HG03108 (cell line): ENCODE measurements around the gene MZF1.
"Not testable (repeated sequence)": the region's sequence is repeated elsewhere in the genome, so short reads cannot be mapped to it uniquely, and the experiment has no call there.

Experiments
- ATAC-seq: cut with Tn5 transposase; IDR thresholded peaks from one replicate; pipeline ENCODE4 v1.9.1; 2021; ENCODE audit warnings: moderate library complexity; ENCODE audit not compliant: unreplicated experiment

Gene MZF1

DNA sequence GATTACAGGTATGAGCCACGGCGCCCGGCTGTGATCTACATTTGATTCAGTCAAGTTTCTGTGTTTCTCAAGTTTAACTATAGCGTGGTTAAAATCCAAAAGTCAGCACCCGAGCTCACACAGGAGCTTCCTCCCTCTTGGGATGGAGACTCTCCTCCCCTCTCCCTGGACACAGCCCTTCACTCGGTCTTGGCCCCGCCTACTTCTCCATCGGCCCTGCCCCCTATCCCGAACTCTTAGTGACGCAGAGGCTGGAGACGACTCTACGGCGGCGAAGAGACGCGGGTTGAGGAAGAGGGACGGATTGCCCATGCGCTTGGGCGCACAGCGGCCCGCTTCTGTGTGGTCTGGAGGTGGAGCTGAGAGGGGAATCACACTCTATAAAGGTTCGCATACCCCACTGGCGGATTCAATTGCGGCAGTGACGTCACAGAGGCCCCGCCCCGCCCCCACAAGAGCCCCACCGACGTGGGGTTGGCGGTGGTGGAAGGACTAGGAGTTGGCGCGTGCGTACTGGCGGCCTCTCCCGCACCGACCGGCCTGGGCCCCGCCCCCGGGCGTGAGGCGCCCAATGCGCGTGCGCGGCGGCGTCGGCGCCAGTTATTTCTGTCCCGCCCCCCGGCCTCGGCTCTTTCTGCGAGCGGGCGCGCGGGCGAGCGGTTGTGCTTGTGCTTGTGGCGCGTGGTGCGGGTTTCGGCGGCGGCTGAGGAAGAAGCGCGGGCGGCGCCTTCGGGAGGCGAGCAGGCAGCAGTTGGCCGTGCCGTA is 29.1 kb downstream of the MZF1 start, which contains the start of gene TRIM28:
TRIM28 (plus strand) TSS at position 239 of the 765 bp plus-strand sequence. CDS start 694 bp downstream, outside the sequence.
- peak; percentile 82 for ATAC-seq

DNA sequence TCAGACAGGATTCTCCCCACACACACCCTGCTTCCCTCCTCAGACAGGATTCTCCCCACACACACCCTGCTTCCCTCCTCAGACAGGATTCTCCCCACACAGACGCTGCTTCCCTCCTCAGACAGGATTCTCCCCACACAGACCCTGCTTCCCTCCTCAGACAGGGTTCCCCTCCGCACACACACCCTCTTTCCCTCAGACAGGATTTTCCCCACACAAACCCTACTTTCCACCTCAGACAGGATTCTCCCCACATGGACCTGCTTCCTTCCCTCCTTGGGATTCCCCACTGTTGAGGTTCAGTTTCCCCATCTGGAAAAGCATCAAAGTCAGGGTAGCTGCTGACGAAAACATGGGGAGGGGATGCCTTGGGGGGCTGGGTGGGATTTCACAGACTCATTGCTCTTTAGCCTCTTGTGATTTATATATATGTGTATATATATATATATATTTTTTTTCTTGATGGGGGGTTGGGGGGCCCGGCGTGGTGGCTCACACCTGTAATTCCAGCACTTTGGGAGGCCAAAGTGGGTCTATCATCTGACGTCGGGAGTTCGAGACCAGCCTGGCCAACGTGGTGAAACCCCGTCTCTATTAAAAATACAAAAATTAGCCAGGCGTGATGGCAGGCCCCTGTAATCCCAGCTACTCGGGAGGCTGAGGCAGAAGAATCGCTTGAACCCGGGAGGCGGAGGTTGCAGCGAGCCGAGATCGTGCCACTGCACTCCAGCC is 30.3 kb downstream of the MZF1 start:
- not testable (repeated sequence) for ATAC-seq

DNA sequence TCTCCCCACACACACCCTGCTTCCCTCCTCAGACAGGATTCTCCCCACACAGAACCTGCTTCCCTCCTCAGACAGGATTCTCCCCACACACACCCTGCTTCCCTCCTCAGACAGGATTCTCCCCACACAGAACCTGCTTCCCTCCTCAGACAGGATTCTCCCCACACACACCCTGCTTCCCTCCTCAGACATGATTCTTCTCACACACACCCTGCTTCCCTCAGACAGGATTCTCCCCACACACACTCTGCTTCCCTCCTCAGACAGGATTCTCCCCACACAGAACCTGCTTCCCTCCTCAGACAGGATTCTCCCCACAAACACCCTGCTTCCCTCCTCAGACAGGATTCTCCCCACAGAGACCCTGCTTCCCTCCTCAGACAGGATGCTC is 34.0 kb downstream of the MZF1 start:
- ATAC-seq: not testable (repeated sequence)

DNA sequence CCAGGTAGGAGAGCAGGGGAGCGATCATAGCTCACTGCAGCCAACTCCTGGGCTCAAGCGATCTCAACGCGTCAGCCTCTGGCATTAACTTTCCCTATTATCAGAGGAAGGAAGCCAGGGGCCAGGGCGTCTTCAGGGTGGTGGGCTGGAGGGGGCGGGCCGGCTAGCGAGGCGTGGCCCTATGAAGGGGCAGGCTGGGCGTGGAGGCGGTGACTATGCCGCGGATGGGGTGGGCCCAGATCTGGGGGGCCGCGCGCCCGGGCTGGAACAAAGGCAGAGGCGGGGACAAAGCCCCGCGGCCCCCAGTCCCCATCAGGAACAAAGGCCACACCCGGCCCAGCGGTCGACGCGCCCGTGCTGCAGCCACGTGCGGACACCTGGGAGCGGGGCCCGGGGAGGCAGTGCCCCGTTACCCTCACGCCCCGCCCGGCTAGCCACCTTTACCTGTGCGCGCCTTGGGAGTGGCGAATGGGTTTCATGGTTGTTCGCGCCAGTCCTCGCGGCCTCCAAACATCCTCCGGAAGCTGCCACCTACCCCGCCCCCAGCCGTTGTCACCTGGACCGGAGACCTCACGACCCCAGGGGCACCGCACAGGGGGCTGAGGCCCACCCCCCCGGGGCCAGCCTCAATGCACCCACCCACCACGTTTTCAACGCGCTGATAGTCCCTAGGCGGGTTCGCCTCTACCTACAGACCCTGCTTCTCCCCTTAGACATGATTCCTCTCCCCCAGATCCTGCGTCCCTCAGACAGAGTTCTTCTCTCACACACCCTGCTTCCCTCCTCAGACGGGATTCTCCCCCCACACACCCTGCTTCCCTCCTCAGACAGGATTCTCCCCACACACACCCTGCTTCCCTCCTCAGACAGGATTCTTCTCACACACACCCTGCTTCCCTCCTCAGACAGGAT is 34.6 kb downstream of the MZF1 start:
- no peak for ATAC-seq

GRCh38 chr19:58536852-58537798 is 36.0 kb downstream of the MZF1 start:
- ATAC-seq: no peak

DNA sequence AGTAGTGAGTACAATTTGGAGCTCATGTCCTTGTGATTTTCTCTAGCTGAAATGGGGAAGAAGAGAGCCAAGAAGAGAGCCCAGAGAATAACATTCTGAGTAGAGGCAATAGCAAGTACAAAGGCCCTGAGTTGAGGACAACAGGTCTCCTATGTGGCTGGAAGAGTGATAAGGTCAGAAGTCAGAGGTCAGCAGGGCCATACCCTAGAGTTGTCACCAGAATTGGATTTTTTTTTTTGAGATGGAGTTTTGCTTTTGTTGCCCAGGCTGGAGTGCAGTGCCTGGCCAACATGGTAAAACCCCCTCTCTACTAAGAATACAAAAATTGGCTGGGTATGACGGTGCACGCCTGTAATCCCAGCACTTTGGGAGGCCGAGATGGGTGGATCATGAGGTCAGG is 37.3 kb downstream of the MZF1 start:
- ATAC-seq: no peak

GRCh38 chr19:58531034-58531840 is 41.9 kb downstream of the MZF1 start:
- no peak for ATAC-seq

GRCh38 chr19:58529405-58529804 is 43.7 kb downstream of the MZF1 start:
- ATAC-seq: no peak

GRCh38 chr19:58522709-58523108 is 50.4 kb downstream of the MZF1 start:
- ATAC-seq: no peak

DNA sequence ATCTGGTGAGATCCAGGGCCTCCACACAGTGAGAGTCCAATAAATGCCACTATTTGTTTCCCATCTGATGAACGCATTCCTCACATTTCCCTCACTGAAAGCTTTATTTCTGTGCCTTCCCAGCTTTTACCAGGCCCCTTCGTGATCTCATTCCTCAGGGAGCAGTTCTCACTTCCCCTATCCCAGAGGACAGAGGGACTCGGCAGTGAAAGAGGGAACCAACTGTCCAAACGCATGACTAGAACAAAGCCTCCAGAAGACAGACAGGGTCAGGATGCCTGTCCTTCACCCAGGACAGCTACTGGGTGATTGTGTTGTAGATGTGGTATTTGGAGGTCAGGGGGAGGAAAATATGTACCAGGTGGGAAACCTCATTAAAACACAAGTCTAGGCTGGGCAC is 51.5 kb downstream of the MZF1 start:
- no peak for ATAC-seq

DNA sequence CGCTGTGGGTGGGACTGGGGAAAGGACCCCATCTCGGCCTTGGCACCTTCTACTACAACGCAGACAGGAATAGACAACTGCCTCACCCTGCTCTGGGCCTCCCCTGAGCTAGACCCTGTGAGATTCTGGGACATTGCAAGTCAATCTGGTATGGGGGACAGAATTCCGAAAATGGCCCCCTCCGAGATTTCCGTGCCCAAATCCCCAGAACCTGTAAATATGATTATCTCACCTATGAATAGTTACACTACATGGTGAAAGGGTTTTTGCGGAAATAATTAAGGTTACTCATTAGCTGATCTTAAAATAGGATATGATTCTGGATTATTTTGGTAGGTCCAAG is 52.9 kb downstream of the MZF1 start:
- no peak for ATAC-seq

DNA sequence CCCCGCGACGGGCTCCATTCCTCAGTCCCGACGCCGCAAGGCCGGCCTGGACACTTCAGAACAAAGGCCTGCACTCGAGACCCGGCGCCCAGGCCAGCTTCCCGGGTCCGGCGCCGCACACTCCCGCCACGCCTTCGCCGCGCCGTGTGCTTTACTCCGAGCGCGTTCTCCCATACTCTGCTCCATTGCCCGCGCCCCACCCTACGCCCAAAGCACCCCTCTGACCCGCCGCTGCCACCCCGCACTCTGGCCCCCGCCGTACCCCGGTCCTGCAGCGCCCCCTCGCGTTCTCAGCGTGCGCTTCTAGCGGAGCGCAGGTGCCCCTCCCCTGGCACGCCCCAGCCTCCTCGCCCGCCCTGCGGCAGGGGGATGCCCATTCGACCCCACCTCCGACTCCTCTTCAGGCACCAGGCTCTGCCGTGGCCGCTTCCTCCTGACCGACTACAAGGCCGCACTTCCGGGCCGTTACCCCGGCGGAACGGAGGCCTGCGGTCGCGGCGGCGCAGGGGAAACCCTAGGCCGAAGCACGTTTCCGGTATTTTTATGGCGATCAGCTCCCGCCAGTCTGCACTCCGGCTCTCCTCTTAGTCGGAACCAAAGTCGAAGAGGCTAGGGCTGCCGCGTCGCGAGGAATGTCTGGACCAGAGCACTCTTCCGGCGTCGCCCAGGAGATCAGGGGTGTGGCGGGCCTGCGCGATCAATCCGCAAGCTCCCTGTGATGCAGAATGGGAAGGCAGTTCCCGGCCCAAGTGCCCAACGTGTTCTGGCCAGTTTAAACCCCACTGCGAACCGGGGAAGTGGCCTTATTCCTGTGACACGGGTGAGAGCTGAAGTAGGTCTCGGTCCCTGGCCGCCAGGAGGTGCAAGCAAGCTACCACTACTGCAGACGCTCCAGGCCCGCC is 53.5 kb downstream of the MZF1 start, which contains the start of gene ZBTB45:
ZBTB45 (minus strand) TSS at position 456 of the 902 bp plus-strand sequence. CDS start 2,137 bp downstream, outside the sequence.
- peak; percentile 80 for ATAC-seq

GRCh38 chr19:58519087-58519354 is 54.1 kb downstream of the MZF1 start:
- peak; percentile 5 for ATAC-seq

- ATAC-seq: no peak
Measured at GRCh38 chr19:58518256-58519086, 54.7 kb downstream of the MZF1 start.

DNA sequence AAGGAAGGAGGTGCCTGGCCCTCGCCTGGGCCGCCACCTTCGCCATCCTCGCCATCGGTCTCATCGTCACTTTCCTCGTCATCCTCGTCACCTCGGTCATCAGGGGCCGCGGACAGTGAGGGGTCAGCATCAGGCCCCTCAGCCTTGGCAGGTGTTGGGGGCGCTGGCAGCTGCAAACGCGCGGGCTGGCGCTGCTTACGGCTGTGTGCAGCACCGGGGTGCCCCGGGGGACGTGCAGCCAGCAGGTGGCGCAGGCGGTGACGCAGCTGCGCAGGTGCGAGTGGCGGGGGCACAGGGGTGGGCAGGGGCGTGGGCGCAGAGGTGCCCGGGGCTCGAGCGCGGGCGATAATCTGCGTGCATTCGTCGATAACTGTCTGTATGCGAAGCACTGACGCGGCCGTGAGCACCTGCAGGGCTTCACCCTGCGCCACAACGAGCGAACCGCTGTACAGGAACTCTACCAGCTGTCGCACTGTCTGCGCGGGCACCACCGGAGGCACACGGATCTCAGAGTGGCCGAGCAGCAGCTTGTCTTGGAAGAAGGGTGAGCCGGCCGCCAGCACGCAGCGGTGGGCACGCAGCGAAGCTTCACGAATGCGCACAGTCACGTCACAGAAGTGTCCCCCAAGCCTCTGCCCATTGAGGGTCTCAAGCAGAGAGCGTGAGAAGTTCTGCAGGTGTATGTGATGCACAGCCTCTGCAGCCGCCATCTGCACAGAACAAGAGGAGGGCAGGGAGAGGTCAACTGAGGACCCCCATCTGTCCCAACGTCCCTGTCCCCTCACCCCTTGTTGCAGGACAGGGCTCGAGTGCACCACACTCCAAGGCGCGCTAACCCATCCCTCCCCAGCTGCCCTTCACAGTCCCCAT is 55.9 kb downstream of the MZF1 start:
- ATAC-seq: no peak

DNA sequence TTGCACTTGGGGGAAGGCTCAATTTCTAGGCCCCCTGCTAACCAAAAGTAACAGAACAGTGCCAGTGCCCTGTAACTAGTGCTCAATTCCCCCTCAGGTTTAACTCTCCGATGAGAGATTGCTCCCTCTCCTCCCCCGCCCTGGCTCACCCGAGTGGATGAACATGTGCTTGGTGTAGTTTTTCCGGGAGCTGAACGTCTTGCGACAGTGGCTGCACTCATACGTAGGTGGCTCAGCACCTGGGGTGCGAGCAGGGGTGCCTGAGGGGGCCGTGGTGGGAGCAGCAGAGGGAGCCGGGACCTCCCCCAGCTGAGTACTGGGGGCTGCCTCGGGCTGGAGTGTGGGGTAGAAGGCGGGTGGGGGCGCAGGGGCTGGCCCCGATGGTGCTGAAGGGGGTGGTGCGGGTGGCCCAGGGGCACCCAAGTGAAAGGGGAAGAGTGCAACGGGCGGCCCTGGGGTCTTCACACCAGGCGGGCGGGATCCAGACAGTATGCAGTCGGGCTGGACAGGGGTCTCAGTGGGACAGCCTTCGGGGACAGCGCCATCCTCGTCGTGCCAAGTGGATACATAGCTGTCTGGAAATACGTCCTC is 56.8 kb downstream of the MZF1 start:
- ATAC-seq: no peak
